HL-60/S4 treated with retinoic acid at 250 ng/mL for 4 days and 3 days (cell line): Measurements from ENCODE around the gene HOXA9.

ENCODE experiments used
- in situ Hi-C: fragments of 300-500 bp; cut with MboI; formaldehyde crosslinking; loops from 2 replicates; pipeline ENCODE4 v1.7.0; 2022; ENCODE audit warnings: low sequenced_read_pairs

The HOXA9 gene

DNA sequence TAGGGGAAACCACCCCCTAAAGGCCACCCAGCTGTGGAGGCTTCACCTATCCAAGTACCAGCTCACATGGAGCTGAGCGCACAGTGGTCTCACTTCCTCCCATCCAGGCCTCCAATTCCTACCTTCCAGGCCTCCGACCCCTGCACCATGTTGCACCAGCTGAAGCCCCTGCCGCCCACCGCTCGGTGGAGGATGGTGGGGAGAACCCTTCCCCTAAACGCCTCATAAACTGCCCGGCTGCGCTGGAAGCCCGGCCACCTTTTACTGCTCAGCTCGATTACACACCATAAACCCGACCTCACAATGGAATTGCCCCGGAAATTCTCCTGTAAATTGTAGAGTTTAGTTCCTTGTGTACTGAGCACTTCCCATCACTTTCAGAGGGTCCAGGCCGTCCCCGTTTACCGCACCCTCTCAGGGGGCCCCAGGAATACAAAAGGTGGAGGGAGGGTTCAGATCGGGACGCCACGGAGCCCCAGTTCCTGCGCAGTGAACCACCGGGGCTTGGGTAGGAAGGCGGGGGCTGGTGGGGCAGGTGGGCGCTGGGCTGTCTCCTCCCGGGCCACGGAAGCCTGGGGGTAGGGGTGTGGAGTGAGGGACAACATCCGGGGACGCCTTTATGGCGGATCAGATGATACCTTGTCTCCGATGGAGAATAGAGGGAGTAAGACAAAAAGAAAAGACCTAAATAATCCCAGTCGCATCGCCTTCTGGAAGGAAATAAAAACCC lies 7.5 kb downstream of the HOXA9 start:
- in situ Hi-C loops: no loop called here

DNA sequence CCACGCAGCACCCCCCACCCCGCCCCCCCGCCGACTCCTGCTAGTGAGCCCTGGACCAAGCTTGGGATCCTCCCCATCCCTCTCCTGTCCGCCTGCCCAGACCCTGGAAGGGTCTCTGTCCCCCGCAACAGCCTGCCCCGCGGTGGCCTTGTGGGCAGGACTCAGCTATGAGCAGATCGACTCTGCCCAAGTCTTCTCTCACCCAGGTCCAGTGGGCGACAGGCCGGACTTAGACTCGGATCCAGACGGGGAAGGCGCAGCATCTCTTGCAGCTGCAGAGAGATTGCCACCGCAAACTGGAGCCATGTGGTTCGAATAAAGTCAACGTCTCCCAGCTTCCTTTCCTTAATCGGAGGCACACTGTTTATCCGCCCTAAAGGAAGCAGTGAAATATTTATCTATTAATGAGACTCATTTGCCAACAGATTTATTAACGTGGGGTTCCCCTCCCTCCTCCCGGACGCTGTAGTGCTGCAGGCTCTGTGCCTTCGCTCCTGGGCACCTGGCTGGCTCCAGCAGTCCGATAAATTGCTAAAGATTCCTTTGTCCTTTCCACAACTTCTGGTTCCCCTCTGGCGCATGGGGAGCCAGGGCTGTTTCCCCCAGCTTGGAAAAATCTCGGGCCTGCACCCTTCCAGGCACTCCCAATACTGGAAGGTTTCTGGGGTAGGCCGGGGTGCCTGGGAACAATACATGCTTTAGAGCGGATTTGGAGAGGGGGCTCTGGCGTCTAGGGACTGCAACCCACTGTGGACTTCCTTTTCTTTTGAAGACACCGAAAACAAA lies 8.2 kb downstream of the HOXA9 start:
- in situ Hi-C loops: no loop called here

DNA sequence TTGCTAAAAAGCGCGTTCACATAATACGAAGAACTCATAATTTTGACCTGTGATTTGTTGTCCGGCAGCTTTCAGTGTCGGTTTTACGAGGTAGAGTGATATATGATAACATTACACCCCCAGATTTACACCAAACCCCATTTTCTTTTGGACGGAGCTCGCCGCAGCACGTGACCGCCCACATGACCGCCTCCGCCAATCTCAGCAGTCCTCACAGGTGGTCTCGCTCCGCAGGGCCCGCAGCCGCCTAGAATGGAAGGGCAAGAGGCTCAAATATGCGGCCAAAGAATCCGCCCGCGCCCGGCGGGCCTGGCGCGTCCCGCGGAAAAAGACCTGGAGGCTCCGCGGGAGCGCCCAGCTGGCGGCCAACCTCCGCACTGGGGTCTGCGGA lies 8.8 kb downstream of the HOXA9 start, which contains the start of gene HOXA7:
Gene HOXA7 (minus strand): TSS at position 168 of the 391 bp plus-strand sequence. CDS start 130 bp downstream, at position 38.
- in situ Hi-C loops: no loop called here

DNA sequence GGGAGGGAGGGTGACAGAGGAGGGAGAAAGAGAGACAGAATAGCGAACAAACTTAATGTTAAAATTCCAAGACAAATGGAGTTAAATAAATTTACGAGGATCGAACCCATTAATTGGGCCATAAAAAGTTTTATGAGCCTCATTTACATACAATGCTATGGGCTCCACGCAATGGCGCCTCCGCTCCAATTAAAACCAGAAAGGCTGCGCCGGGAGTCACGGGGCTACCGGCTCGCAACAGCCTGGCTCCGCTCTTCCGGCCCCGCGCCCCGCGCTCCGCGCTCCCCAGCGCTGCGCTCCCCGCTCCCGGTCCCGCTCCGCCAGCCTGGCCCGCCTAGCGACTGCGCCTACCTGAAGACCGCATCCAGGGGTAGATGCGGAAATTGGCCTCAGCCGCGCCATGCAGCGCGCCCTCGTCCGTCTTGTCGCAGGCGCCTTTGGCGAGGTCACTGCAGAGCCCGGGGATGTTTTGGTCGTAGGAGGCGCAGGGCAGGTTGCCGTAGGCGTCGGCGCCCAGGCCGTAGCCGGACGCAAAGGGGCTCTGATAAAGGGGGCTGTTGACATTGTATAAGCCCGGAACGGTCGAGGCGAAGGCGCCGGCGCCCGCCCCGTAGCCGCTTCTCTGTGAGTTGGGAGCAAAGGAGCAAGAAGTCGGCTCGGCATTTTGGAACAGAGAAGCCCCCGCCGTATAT lies 9.4 kb downstream of the HOXA9 start:
- in situ Hi-C loops: no loop called here

DNA sequence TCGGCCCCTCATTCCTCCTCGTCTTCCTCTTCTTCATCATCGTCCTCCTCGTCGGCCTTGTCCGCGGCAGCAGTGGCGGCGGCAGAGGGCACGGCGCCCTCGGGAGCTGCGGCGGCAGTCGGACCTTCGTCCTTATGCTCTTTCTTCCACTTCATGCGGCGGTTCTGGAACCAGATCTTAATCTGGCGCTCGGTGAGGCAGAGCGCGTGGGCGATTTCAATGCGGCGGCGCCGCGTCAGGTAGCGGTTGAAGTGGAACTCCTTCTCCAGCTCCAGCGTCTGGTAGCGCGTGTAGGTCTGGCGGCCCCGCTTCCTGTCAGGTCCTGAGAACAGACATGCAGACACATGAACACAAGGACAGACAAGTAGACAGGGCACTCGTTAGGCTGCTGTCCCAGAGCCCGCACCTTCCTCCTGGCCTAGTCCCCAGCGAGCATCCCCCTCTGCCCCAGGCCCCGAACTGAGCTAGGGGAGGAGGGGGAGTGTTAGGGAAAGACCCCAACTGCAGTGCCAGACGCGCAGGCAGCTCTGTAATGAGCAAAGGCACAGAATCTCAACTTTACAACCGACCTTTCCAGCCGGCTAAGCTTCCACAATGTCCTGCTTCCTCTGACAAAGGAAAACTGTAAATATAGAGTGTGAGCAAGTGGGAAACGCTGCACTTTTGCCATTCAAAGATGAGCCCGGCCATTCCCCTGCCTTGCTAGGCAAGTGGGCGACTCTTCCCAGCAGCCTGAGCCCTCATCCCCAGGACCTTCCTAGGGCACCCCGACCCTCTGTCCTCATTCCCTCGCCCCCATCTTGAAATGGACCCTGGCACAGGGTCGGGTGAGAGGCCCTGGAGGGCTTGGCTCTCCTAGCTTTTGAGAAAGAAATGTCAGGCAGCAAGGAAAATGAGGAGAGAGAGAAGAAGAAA lies 10.2 kb downstream of the HOXA9 start:
- in situ Hi-C loops: no loop called here

DNA sequence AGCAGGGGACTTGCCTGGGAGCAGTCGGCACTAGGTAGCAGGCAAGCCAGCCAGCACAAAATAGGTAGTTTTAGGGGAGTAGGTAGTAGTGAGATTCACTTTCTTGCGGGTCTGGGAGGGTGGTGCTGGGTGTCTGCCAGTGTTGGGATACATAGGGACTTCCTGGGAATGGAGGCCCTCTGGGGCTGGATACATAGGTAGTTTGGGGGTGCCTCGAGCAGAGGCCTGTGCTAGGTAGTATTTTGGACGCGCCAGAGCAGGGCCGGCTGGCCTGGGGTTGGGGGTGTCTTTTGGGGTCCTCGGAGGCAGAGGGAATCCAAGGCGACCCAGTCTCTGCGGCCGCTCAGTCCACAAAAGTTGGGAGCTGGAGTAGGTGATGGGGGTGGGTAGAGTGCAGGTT lies 11.0 kb downstream of the HOXA9 start:
- in situ Hi-C loops: no loop called here

DNA sequence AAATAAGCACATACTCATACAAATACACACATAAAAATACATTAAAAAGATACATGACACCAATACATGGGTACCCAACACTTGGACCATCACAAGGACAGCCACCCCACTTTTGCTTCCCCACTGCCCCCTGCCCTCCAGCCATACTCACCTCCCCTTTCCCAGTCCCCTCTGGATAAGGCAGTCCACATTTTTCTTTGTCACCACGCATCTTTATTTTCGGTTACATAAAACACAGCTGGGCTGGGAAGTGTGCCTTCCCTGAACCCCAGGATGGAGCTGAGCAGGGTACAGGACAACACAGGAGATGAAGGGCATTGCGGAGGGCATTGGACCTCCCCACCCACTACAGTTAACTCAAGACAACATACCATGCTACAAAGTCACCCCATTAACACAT lies 11.8 kb downstream of the HOXA9 start:
- in situ Hi-C loops: no loop called here

DNA sequence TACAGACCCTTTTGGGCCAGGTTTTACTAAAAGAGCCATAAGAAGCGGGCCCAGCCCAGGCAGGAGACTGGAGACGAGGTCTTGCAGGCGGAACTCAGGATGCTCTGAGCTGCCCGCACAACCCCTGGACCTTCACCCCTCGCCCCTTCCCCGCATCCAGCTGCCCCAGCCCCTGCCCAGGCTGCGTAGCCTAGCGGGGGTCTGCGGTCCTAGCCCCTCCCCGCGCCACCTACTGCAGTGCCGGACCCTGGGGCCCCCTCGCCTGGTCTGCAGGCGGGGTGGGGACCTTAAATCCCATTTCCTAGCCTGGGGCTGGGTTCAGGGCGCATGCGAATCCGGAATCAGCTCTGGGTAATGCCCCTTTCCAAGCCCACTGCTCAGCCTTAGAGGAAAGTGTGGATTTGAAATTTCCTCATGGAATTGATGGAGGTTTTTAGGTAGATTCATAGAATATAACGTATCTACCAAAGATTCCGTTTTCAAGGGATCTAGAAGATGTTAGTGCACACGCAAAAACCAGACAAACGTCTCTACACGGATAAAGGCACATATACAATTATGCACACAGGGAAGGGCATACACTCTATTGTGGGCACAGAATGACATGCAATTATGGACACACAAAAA lies 12.4 kb downstream of the HOXA9 start:
- in situ Hi-C loops: no loop called here

DNA sequence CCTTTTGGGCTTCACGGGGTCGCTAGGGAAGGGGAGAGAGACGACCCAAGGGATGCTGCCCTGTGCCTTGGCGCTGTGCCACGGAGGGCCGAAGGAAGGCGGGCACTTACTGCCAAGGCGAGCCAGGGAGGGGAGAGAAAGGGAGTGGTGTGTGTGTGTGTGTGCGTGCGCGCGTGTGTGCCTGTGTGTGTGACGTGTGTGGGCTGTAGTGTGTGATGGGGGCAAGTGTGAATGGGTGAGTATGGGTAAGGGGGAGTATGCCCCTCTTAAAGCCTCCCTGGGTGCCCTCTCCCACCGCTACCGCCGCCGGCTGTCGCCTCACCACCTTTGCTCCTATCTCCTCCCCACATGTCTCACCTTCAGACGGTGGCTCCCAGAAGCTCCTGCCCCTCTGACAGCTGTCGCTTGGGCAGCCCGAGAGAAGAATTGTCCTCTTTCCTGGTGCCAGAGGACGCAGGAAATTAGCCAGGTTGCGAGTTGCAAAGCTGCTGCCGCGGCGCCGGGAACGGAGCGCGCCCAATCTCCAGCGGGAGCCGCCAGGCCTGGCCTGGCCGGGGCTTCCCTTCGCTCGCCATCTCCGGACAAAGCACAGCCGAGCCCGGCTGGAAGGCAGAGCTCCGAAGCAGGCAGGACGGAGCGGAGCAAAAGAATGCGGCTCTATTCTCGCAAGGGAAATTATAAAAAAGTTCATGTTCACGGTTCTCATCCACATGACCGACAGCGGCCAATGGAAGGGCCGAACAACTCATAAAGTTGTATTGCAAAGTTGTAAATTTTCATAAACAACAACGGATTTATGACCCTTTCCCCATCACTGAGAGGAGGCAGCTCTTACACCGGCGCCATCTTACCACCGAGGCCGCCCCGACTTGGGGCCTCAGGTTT lies 13.2 kb downstream of the HOXA9 start, which contains the start of gene HOXA3:
Gene HOXA3 (minus strand): TSS at position 653 of the 885 bp plus-strand sequence. CDS start 41,943 bp downstream, outside the sequence.
- in situ Hi-C loops: no loop called here

DNA sequence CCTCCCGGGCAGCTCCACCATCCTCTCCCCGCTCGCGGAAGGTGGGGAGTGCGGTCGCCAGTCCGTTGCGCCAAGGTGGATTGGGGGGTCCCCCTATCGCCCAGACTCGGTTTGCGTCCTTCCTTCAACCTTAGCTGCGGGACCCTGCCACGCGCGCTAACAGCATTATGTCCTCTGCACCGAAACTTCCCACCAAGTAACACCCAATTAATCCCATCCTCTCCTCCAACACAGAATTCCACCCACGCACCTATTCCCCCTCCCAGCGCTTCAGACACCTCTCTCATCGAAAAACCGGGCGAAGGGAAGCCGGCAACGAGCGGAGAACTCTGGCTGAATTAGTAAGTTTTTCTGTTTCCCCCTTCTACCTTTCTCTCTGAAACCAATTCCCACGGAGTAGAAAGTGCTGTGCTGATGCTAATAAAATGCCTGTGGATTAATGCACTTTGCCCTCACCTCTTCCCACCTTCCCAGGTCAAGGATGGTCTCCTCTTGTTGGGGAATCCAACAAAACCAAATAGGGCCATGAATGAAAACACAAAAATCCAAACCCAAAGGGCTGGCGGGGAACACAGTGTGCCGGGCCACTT lies 13.9 kb downstream of the HOXA9 start:
- in situ Hi-C loops: no loop called here

DNA sequence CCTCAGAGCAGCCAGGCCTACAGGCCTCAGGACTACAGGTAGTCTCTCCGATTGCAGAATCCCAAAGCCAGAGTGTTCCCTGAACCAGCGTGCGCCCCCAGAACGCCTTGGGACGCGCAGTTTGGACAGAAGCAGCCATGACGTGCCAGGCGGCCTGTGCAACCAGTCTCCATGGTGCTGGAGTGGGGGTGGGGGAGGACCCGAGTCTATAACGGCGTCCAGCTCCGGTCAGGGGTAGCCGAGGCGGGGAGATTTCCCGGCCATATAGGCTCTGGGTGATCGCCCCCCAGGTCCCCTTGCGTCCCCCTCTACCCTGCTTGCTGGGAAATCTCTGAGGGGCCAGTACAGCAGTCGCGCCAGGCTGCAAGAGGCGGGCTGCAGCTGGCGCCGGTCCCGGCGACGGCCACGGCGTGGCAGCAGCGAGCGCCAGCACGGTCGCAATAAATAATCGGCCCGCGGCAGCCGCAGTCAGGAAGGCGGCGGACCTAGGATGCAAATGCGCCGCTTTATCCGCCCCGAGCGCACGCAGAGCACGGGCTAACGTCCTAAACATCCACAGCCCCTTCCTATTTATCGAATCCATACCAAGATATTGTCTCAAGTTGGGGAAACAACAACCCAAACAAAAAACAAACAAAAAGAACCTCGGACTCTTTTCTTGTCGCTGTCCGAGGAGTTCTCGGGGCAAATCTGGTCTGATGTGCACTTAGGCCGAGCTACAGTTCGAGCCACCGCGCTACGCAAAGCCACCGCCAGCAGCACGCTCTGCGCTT lies 14.6 kb downstream of the HOXA9 start:
- in situ Hi-C loops: no loop called here

DNA sequence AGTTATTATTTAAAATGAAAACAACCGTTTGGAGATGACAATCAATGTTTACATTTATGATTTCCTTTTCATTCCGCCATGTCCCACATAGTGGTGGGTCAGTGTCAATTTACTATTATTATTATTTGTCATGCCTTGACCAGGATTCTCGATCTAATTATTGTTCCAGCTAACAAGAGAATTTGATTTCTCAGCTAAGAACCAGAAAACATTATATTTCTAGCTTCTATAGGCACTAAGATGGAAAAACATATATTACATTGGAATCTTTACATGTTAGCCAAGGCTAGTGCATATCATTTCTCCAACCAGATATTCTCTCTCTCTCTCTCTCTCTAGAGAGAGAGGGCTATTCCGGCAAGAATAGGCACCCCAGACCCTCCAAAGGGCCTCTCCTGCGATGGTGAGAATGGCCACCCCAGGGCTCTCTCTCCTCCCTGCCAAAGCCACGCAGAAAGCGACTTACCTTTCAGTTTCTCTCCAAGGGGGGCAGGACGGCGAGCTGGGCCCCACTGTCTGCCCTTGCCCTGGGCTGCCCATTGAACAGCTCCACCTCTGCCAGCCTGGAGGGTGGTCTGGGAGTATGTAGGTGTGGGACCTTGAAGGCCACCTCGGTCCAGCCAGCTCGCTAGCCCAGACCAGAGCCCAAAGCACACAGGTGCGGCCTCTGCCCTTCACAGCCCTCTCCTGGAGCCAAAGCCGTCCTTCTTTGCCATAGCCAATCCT lies 15.3 kb downstream of the HOXA9 start:
- in situ Hi-C loops: no loop called here

DNA sequence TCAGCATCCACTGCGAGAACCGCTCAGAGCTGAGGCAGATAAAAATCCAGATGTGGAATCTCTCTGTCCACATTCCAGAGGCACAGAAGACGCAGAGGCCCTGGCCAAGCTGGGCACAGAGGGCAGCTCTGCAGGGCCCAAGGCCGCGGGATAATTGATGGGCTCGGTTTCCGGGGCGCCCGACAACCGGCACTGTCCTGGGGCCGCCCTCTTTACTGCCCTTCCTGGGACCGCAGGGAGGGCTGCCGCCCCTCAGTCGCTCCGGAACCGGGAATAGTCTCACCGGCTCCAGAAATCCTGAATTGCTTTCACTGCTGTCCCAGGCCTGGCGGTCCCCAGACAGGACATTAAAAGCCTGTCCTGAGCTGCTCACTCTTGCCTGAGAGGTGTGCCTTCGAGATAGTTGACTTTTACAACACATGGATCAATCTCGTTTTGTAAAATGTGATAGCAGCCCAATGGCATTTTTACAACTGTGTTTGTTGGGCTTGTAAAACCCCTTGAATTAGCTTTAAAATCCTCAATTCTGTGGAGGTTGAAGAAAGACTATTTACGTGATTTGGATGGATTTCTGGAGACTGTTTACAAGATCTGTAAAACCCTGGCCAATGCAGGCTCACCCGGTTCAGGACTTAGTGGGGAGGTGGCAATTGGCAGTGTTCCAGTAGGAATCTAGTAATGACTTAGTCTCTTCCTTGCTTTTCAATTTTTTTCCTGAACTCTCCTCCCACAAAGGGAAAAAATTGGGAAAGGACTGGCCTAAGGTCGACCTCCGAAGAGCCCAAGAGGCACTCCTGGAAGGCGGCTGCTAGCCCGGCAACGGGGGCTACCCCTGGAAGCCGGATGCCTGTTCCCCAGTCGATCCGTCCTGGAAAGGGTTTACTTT lies 16.3 kb downstream of the HOXA9 start:
- in situ Hi-C loops: no loop called here

DNA sequence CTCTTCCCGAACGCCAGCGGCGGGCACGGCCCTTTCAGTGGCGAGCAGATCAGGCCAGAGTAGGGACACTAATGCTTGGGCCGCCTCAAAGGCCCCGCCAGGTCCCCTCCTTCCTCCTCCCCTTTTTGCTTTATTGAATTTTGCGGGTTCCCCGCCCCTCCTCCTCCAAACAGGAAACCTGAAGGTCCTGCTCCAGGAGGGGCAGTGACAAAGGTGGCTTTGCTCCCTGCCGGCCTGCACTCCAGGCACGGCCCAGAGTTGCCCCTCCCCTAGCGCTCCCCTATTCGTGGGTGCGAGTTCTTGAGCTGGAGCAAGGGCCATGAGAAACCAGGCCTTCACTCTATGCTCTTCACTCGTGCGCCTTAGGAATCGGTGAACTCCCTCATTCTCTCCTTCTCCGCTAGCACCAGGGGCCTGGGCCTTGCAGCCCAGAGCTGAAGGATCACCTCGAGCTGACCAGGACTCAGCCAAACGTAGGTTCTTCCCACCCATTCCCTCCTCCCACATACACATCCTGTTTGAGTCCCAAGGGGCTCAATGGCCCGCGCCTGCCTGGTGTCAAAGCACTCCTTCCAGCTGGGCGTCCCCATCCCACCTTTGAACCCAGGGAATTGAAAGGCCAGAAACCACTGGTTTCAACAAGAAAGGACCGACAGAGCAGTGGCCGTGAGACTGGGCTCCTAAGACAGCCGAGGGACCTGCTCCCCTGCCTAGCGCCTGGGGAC lies 17.1 kb downstream of the HOXA9 start:
- in situ Hi-C loops: no loop called here

DNA sequence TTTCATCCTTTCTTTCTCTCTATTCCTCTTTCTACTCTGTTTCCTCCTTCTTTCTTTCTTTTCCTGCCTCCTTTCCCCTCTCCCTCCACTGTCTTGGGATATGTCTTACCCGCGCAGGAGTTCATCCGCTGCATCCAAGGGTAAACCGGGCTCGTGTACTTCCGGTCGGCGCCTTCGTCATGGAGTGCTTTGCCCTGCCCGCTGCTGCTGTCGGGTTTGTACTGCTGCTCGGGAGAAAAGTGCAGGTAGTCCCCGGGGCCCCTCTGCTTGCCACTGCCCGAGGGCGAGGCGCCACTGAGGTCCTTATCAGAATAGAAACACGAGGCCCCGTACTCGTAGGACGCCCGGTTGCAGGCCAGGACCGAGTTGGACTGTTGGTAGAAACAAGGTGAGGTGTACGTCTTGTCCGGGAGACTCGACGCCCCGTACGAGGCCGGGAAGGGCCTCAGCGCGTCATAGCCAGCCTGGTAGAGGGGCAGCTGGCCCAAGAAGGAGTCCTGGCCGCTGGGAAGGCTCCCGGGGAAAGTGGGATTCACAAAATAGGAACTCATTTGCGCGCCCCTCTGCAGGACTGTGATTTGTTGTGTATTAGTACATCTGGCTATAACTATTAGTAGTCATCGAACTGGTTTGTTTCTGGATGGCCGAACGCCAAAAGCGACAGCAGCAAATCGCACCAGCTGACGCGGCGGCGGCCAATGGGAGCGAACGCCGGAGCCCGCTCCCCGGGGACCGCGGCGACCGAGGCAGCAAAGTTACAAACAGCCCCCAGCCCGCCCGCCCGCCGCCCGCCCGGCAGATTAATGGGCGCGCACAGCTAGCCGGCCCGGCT lies 17.9 kb downstream of the HOXA9 start, which contains the start of gene HOXA6:
Gene HOXA6 (minus strand): TSS at position 576 of the 832 bp plus-strand sequence. CDS start 25 bp downstream, at position 551.
- in situ Hi-C loops: no loop called here
